SU-DHL-6 (cell line): Measurements from ENCODE around the gene GAB2.

ENCODE experiments used
- H2AFZ ChIP-seq: fragments of 200-600 bp; sonication (generic); 2 replicates; pipeline ENCODE4 v1.6.1; 2014; ENCODE audit warnings: low read depth, mild to moderate bottlenecking, moderate library complexity, mixed read lengths, antibody characterized with exemption, low read length; ENCODE audit not compliant: severe bottlenecking
- H3F3A ChIP-seq: fragments of 200-600 bp; shearing (Covaris generic); 2 replicates; pipeline ENCODE4 v1.6.0; 2016; ENCODE audit warnings: antibody characterized with exemption, mild to moderate bottlenecking; ENCODE audit not compliant: insufficient read depth
- H3K27ac ChIP-seq: fragments of 200-600 bp; sonication (generic); 2 replicates; pipeline ENCODE4 v1.5.1; 2016; ENCODE audit warnings: low read depth, mild to moderate bottlenecking, low read length, moderate library complexity, mixed read lengths
- H3K27me3 ChIP-seq: fragments of 200-600 bp; sonication (generic), shearing (Covaris generic); 2 replicates; pipeline ENCODE4 v1.6.0; 2014; ENCODE audit warnings: mild to moderate bottlenecking, low read length
- H3K36me3 ChIP-seq: fragments of 200-600 bp; sonication (generic); 2 replicates; pipeline ENCODE4 v1.6.1; 2014; ENCODE audit warnings: mild to moderate bottlenecking, low read length, mixed read lengths
- H3K4me2 ChIP-seq: fragments of 300-600, 200-600 bp; shearing (Covaris generic), sonication (generic); 2 replicates; pipeline ENCODE4 v1.6.0; 2014; ENCODE audit warnings: low read length, low read depth, mild to moderate bottlenecking; ENCODE audit not compliant: poor library complexity, severe bottlenecking
- H3K4me3 ChIP-seq: fragments of 200-600 bp; sonication (generic); 2 replicates; pipeline ENCODE4 v1.5.1; 2014; ENCODE audit warnings: antibody characterized with exemption, low read length, mild to moderate bottlenecking, mixed read lengths; ENCODE audit not compliant: insufficient read depth, poor library complexity, severe bottlenecking
- H3K79me2 ChIP-seq: fragments of 200-600 bp; sonication (generic); 2 replicates; pipeline ENCODE4 v1.6.1; 2014; ENCODE audit warnings: mild to moderate bottlenecking, low read length, moderate library complexity; ENCODE audit not compliant: insufficient read depth
- H3K9ac ChIP-seq: fragments of 200-600 bp; sonication (generic); 2 replicates; pipeline ENCODE4 v1.7.0; 2014; ENCODE audit warnings: mild to moderate bottlenecking, low read length
- H3K9me2 ChIP-seq: fragments of 200-600 bp; sonication (generic); replicated peaks from 2 replicates; pipeline ENCODE4 v1.6.1; 2014; ENCODE audit warnings: low read length; ENCODE audit not compliant: insufficient read depth
- H3K9me3 ChIP-seq: fragments of 200-600 bp; sonication (generic); 2 replicates; pipeline ENCODE4 v1.6.1; 2014; ENCODE audit warnings: low read length, mixed read lengths; ENCODE audit not compliant: insufficient read depth
- H4K20me1 ChIP-seq: fragments of 200-600 bp; sonication (generic); 2 replicates; pipeline ENCODE4 v1.6.1; 2014; ENCODE audit warnings: low read depth, mild to moderate bottlenecking, antibody characterized with exemption, low read length, moderate library complexity, mixed read lengths
- EZH2phosphoT487 ChIP-seq: fragments of 200-600 bp; sonication (generic), shearing (Covaris generic); conservative IDR thresholded peaks from 2 replicates; pipeline ENCODE4 v1.6.1; 2018; ENCODE audit warnings: mild to moderate bottlenecking, antibody characterized with exemption, low read length, moderate library complexity, mixed read lengths
- TF ChIP-seq, protein P1 (sequence below): fragments of 200-600 bp; sonication (generic); IDR thresholded peaks from one replicate; pipeline ENCODE4 v1.5.1; 2017; ENCODE audit warnings: antibody characterized with exemption, mild to moderate bottlenecking, low read length, moderate library complexity; ENCODE audit not compliant: insufficient read depth, poor library complexity, severe bottlenecking

The GAB2 gene

DNA sequence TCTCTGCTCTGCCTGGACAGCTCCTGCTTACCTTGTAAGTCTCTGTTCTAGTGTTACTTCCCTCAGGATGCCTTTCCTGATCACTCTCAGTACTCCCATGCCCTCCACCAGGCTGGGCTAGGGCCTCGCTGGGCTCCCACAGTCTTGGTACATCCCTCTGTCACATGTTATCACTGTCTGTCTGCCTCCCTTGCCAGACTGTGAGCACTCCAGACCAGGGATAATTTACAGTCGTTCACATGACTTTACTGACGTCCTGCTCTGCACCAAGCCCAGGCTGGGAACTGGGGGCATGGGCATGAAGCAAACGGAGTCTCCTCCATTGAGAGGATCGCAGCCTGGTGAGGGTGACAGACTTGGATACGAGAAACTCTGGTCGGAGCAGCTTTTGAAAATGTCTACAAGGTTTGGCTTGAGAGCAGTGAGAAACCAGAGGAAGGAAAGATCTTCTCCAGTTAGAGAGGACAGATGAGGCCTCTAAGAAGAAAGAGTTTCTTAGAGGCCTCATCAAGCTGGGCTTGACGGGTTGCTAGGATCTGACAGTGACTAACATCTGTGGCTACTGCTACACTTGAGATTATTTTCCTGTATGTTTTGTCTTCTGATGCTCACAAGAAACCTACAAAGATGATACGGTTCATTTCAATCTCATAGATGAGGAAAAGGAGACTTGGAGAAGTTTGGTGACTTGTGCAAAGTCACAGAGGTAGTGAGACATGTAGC lies 216.4 kb downstream of the GAB2 start:
- Histone ChIP-seq H3K27me3 (no peaks in the 10 kb centered on the region), H3K9ac (no peak overlapping the region), H4K20me1 (no peaks in the 10 kb centered on the region)

DNA sequence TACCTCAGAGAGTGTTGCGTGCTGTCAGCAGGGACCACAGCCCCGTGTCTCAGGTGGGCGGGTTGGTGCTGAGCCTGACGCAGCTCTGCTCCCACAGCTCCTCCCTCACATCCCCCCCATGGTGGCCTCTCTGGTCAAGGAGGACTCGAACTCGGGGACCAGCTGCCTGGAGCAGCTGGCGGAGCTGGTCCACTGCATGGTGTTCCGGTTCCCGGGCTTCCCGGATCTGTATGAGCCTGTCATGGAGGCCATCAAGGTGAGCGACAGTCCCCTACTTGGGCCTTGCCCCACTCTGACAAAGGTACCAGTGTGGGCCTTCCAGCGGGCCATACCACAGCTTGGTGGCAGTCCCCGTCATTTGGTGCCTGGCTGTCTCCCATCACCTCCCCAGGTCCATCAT lies 217.1 kb downstream of the GAB2 start:
- Histone ChIP-seq H2AFZ (no peak overlapping the region), H3F3A (no peaks in the 10 kb centered on the region), H3K9me2 (no peaks in the 10 kb centered on the region), H4K20me1 (no peaks in the 10 kb centered on the region), H3K27ac (no peak overlapping the region), H3K4me3 (no peak overlapping the region), H3K4me2 (no peak overlapping the region), H3K27me3 (no peaks in the 10 kb centered on the region), H3K9me3 (no peaks in the 10 kb centered on the region), H3K79me2 (no peaks in the 10 kb centered on the region), H3K9ac (no peak overlapping the region), H3K36me3 (no peaks in the 10 kb centered on the region)
- no peak for TF ChIP-seq EZH2phosphoT487
- TF ChIP-seq, protein P1, sequence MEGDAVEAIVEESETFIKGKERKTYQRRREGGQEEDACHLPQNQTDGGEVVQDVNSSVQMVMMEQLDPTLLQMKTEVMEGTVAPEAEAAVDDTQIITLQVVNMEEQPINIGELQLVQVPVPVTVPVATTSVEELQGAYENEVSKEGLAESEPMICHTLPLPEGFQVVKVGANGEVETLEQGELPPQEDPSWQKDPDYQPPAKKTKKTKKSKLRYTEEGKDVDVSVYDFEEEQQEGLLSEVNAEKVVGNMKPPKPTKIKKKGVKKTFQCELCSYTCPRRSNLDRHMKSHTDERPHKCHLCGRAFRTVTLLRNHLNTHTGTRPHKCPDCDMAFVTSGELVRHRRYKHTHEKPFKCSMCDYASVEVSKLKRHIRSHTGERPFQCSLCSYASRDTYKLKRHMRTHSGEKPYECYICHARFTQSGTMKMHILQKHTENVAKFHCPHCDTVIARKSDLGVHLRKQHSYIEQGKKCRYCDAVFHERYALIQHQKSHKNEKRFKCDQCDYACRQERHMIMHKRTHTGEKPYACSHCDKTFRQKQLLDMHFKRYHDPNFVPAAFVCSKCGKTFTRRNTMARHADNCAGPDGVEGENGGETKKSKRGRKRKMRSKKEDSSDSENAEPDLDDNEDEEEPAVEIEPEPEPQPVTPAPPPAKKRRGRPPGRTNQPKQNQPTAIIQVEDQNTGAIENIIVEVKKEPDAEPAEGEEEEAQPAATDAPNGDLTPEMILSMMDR: no peak

More for the DNA sequence above, 216.4 kb downstream of the GAB2 start:
- H3F3A ChIP-seq: no peaks in the 10 kb centered on the region
- no peaks in the 10 kb centered on the region for H3K79me2 ChIP-seq
- H3K9me2 ChIP-seq: no peaks in the 10 kb centered on the region
- no peaks in the 10 kb centered on the region for H3K36me3 ChIP-seq
- no peak overlapping the region for H3K27ac ChIP-seq
- no peak overlapping the region for H2AFZ ChIP-seq
- no peaks in the 10 kb centered on the region for H3K9me3 ChIP-seq
- no peak overlapping the region for H3K4me3 ChIP-seq
- no peak for TF ChIP-seq EZH2phosphoT487
- TF ChIP-seq, protein P1: no peak
- H3K4me2 ChIP-seq: no peak overlapping the region

DNA sequence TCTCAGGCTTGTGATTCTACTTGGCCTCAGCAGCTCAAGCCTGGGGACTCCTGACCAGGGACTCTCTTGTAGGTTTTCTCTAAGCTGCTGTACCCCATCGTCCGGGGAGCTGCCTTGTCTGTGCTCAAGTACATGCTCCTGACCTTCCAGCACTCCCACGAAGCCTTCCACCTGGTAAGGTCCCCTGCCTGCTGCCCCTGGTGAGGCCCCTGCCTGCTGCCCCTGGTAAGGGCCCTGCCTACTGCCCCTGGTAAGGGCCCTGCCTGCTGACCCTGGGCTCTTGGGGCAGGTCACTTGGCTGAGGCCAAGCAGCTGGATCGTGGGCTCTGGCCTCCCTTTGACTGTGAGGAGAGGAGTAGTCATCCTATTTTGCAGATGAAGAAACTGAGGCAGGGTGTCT lies 217.6 kb downstream of the GAB2 start:
- no peaks in the 10 kb centered on the region for H3K27me3 ChIP-seq

More for the DNA sequence above, 217.6 kb downstream of the GAB2 start:
- TF ChIP-seq, protein P1: no peak
- TF ChIP-seq EZH2phosphoT487: no peak
- no peaks in the 10 kb centered on the region for H3K79me2 ChIP-seq
- no peaks in the 10 kb centered on the region for H3K9me3 ChIP-seq
- no peak overlapping the region for H3K4me2 ChIP-seq
- H3K4me3 ChIP-seq: no peak overlapping the region
- no peaks in the 10 kb centered on the region for H4K20me1 ChIP-seq
- H3F3A ChIP-seq: no peaks in the 10 kb centered on the region
- H3K9me2 ChIP-seq: no peaks in the 10 kb centered on the region
- H3K9ac ChIP-seq: no peak overlapping the region
- H3K36me3 ChIP-seq: no peaks in the 10 kb centered on the region
- no peak overlapping the region for H2AFZ ChIP-seq
- no peak overlapping the region for H3K27ac ChIP-seq
